K562 (cell line): ENCODE data around the gene CTDSPL. TPM values are rescaled to one million over a fixed set of nuclear protein-coding genes. Genes with fewer than 3 reads are reported as not detected.

Experiments
- ATAC-seq: fragments of 200-7000 bp; cut with Tn5 transposase; 3 replicates; pipeline ENCODE4 v1.9.1; 2020; ENCODE audit warnings: moderate library complexity
- BruUV-seq: library from RNA; stranded (reverse); fragments of 400-500 nt; replicated peaks from 2 replicates; lab custom pipeline; 2021; lab: Mats Ljungman, UMichigan
- CTCF ChIA-PET: fragments of 300-600 bp; formaldehyde crosslinking; extraction: SDS; loops from one replicate; lab custom pipeline; 2021; ENCODE audit warnings: low intra/inter-chr PET ratio; lab: Yijun Ruan, JAX
- POLR2A ChIA-PET: fragments of 300-600, 350-650 bp; sonication (Branson Sonifier 250); formaldehyde crosslinking; extraction: SDS; loops from one replicate; lab custom pipeline; 2021; ENCODE audit warnings: antibody characterized with exemption, inconsistent platforms; lab: Yijun Ruan, JAX
- DNase-seq, 4 experiments: peaks; one replicate each; pipeline versions ENCODE4 v3.0.0 to v3.0.0-alpha.2; 2011 to 2018; ENCODE audit warnings: low spot score in 3 of 4, mixed read lengths in 3 of 4; ENCODE audit errors: extremely low read depth in 1 of 4
- FAIRE-seq: peaks from 2 replicates; lab custom pipeline; 2011; peaks lifted over from hg19 to GRCh38; lab: Jason Lieb, UNC
- H2AFZ ChIP-seq: 2 replicates; pipeline ENCODE4 v1.6.0; 2011; ENCODE audit warnings: low read depth, low read length, control low read depth, inconsistent platforms
- H3K27ac ChIP-seq: fragments of 200-600 bp; 3 replicates; pipeline ENCODE4 v1.8.0; 2011; ENCODE audit warnings: low read depth, mild to moderate bottlenecking, control low read depth, inconsistent platforms, low read length, moderate library complexity, mixed read lengths; ENCODE audit errors: extremely low read depth
- H3K27me3 ChIP-seq, 2 experiments: fragments of 300-600 bp in 1 of 2; 2 replicates in 1 of 2; 3 replicates in 1 of 2; pipeline versions ENCODE4 v1.6.0 to v1.8.0; 2011; ENCODE audit warnings: inconsistent platforms in 2 of 2, low read length in 2 of 2, mild to moderate bottlenecking in 1 of 2, mixed read lengths in 1 of 2, moderate library complexity in 1 of 2; ENCODE audit not compliant: control insufficient read depth in 2 of 2, insufficient read depth in 2 of 2
- H3K36me3 ChIP-seq: fragments of 300-600 bp; 3 replicates; pipeline ENCODE4 v1.8.0; 2011; ENCODE audit warnings: mild to moderate bottlenecking, low read length, inconsistent platforms; ENCODE audit not compliant: control insufficient read depth, insufficient read depth
- H3K4me1 ChIP-seq, 2 experiments: fragments of 200-600 bp in 1 of 2; replicated peaks in 1 of 2; 2 replicates in 1 of 2; 3 replicates in 1 of 2; pipeline versions ENCODE4 v1.5.1 to v1.8.0; 2011; ENCODE audit warnings: inconsistent platforms in 2 of 2, low read length in 2 of 2, mild to moderate bottlenecking in 1 of 2, mixed read lengths in 1 of 2, moderate library complexity in 1 of 2; ENCODE audit not compliant: control insufficient read depth in 2 of 2, insufficient read depth in 2 of 2
- H3K4me2 ChIP-seq: 2 replicates; pipeline ENCODE4 v1.6.1; 2011; ENCODE audit warnings: low read length, control low read depth, inconsistent platforms, mixed read lengths; ENCODE audit not compliant: insufficient read depth
- H3K4me3 ChIP-seq: fragments of 200-600 bp; sonication (generic), shearing (Covaris generic); 2 replicates; pipeline ENCODE4 v1.5.1; 2016; ENCODE audit warnings: control low read depth, inconsistent platforms
- H3K79me2 ChIP-seq: fragments of 200-600 bp; 3 replicates; pipeline ENCODE4 v1.8.0; 2011; ENCODE audit warnings: low read length, inconsistent platforms; ENCODE audit not compliant: control insufficient read depth, insufficient read depth
- H3K9ac ChIP-seq, 2 experiments: 2 replicates each; pipeline versions ENCODE4 v1.6.0 to v1.6.1; 2011; ENCODE audit warnings: low read depth in 2 of 2, low read length in 2 of 2, control low read depth in 1 of 2, inconsistent platforms in 1 of 2, mild to moderate bottlenecking in 1 of 2, mixed read lengths in 1 of 2; ENCODE audit not compliant: insufficient read depth in 1 of 2
- H3K9me1 ChIP-seq: one replicate; pipeline ENCODE4 v1.6.0; 2011; ENCODE audit warnings: inconsistent platforms, mild to moderate bottlenecking, low read length, moderate library complexity; ENCODE audit not compliant: control insufficient read depth, insufficient read depth
- H3K9me3 ChIP-seq: replicated peaks from 2 replicates; pipeline ENCODE4 v1.5.1; 2011; ENCODE audit warnings: low read depth, low read length, inconsistent platforms; ENCODE audit not compliant: control insufficient read depth, insufficient read depth
- H4K20me1 ChIP-seq: replicated peaks from 2 replicates; pipeline ENCODE4 v1.6.1; 2011; ENCODE audit warnings: low read length, inconsistent platforms, mixed read lengths; ENCODE audit not compliant: control insufficient read depth, insufficient read depth
- CCNT2 ChIP-seq: IDR thresholded peaks from 2 replicates; pipeline ENCODE4 v1.6.1; 2011; ENCODE audit warnings: borderline replicate concordance, low read depth, mild to moderate bottlenecking, moderate library complexity, mixed read lengths, low read length; ENCODE audit not compliant: insufficient read length; ENCODE audit errors: extremely low read depth
- RBFOX2 ChIP-seq: fragments of 200-400 bp; formaldehyde crosslinking; IDR thresholded peaks from 2 replicates; pipeline ENCODE4 v1.6.1; 2017; ENCODE audit warnings: low read depth, mild to moderate bottlenecking, low read length, moderate library complexity
- WGBS: fragments of 100-300 bp; shearing (Covaris generic); methylation state at CpG from one replicate; pipeline ENCODE4 v1.1.6; 2016; ENCODE audit warnings: low coverage, mixed read lengths; ENCODE audit not compliant: insufficient coverage; ENCODE audit errors: missing lambda C conversion rate; 5-methylcytosine and 5-hydroxymethylcytosine counted together
- in situ Hi-C: fragments of 300-500 bp; cut with MboI; formaldehyde crosslinking; loops from 4 replicates; pipeline ENCODE4 v1.15.0; 2018; ENCODE audit warnings: inconsistent platforms, mixed read lengths
- intact Hi-C: fragments of 100-400 bp; cut with micrococcal nuclease; formaldehyde crosslinking; loops from 2 replicates; pipeline ENCODE4 v1.14.2; 2022
- polyA plus RNA-seq, 8 experiments: library from polyadenylated mRNA; depleted of rRNA in 4 of 8; stranded (reverse) in 5 of 8; unstranded in 3 of 8; fragments of >200 nt; fragmentation: Nextera tagmentation in 2 of 8; fragmentation: Illumina TruSeq in 1 of 8; extraction: Ambion mirVana in 2 of 8; extraction: Trizol in 1 of 8; gene quantifications; 2 replicates each; pipeline versions ENCODE4 v1.2.1 to v1.2.3, GENCODE V29; 2011 to 2014; ENCODE audit warnings: inconsistent platforms in 1 of 8, missing spikeins in 1 of 8
- total RNA-seq, 7 experiments: library from RNA; depleted of rRNA in 6 of 7; stranded (reverse); fragments of >200 nt in 6 of 7; fragmentation: Illumina TruSeq in 2 of 7; extraction: Trizol in 2 of 7; gene quantifications; 2 replicates each; pipeline versions ENCODE4 v1.2.1 to v1.2.3, GENCODE V29; 2011 to 2021; ENCODE audit warnings: low replicate concordance in 1 of 7
- TF ChIP-seq, protein P1 (sequence below): sonication (generic); formaldehyde crosslinking; IDR thresholded peaks from 2 replicates; pipeline ENCODE4 v1.8.1; 2023; ENCODE audit warnings: mild to moderate bottlenecking, missing genetic modification reagents

The CTDSPL gene
- total and polyA plus RNA-seq, 9 of the 15 experiments (the other 6 are each of a cell fraction or from before 2014, with no cell fraction given), result 5.1 to 19.3 (median 11.3) TPM

DNA sequence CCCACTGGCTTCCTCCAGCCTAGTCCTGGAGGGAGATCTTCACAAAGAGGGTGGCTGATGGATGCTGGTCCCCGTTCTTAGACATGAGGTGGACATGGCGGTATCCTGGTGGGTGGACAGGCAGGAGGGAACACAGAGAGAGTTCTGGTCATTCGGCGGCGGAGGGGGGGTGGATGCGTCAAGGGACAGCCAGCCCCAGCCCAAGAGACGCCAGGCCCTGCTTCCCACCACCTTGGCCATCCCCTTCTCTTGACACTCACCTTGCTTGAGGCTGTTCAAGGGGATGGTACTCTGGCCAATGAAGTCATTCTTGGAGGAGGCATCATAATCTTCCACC is 146.0 kb downstream of the CTDSPL start:
- H3K9me1 ChIP-seq, result peaks cover 10% of the 10 kb centered on the region
- H3K9me3 ChIP-seq, result no peaks in the 10 kb centered on the region
- H4K20me1 ChIP-seq, result peaks cover 14% of the 10 kb centered on the region
- no peaks in the 10 kb centered on the region for H3K79me2 ChIP-seq
- BruUV-seq, result TSS peak; percentile 72
- no peak for FAIRE-seq
- TF ChIP-seq CCNT2 (no peak), RBFOX2 (peak; percentile 11; the same call in 1 of the 2 replicates)
- TF ChIP-seq, protein P1, sequence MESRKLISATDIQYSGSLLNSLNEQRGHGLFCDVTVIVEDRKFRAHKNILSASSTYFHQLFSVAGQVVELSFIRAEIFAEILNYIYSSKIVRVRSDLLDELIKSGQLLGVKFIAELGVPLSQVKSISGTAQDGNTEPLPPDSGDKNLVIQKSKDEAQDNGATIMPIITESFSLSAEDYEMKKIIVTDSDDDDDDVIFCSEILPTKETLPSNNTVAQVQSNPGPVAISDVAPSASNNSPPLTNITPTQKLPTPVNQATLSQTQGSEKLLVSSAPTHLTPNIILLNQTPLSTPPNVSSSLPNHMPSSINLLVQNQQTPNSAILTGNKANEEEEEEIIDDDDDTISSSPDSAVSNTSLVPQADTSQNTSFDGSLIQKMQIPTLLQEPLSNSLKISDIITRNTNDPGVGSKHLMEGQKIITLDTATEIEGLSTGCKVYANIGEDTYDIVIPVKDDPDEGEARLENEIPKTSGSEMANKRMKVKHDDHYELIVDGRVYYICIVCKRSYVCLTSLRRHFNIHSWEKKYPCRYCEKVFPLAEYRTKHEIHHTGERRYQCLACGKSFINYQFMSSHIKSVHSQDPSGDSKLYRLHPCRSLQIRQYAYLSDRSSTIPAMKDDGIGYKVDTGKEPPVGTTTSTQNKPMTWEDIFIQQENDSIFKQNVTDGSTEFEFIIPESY (CRISPR knock-in tag), result peak; percentile 25; the same call in 1 of the 2 replicates
- ChIA-PET POLR2A (interaction anchor here (1.6 to 1.7 kb wide), 2 partner anchors 11 to 18 kb away, joined by 5 read pairs; partner anchors contain the start of gene VILL), CTCF (interaction anchor here (1.4 kb wide), 1 partner anchor 33 kb away, joined by 3 read pairs; no protein-coding TSS in a partner anchor)
- intact Hi-C loops (no loop called here), in situ Hi-C loops (no loop called here)
- ATAC-seq, result no peak
- no peak overlapping the region for H3K27ac ChIP-seq
- H3K36me3 ChIP-seq, result peaks cover 79% of the 10 kb centered on the region
- H3K9ac ChIP-seq, result no peak overlapping the region
- no peak overlapping the region for H2AFZ ChIP-seq
- H3K4me2 ChIP-seq, result no peak overlapping the region
- no peaks in the 10 kb centered on the region for H3K27me3 ChIP-seq
- H3K4me3 ChIP-seq, result no peak overlapping the region
- peaks cover 6 to 53% of the 10 kb centered on the region in 2 experiments; a peak in 4 of 5 replicates for H3K4me1 ChIP-seq
- WGBS, result 89% methylated on average over 7 of the region's 7 CpGs
- DNase-seq, result peak in 1 of 4 experiments; percentile 24
